HCT116 (cell line): ENCODE results near the gene PDE7B.

Experiments used
- ELF1 ChIP-seq: IDR thresholded peaks from 2 replicates; pipeline ENCODE4 v1.6.1; 2012; ENCODE audit warnings: low read depth, borderline replicate concordance
- EZH2 ChIP-seq: fragments of 200-600 bp; sonication (generic); IDR thresholded peaks from 2 replicates; pipeline ENCODE4 v1.6.1; 2017; ENCODE audit warnings: antibody characterized with exemption, mixed run types
- EZH2phosphoT487 ChIP-seq: fragments of 200-600 bp; IDR thresholded peaks from 2 replicates; pipeline ENCODE4 v1.6.1; 2018; ENCODE audit warnings: antibody characterized with exemption, borderline replicate concordance
- POLR2A ChIP-seq: IDR thresholded peaks from 2 replicates; pipeline ENCODE4 v1.7.0; 2011; ENCODE audit warnings: borderline replicate concordance; ENCODE audit not compliant: insufficient read depth, insufficient read length; ENCODE audit errors: extremely low read depth
- POLR2AphosphoS5 ChIP-seq: IDR thresholded peaks from 2 replicates; pipeline ENCODE4 v1.6.1; 2011; ENCODE audit warnings: mild to moderate bottlenecking, low read depth, low read length, moderate library complexity
- RAD21 ChIP-seq: IDR thresholded peaks from 2 replicates; pipeline ENCODE4 v1.6.1; 2012; ENCODE audit warnings: low read depth, mild to moderate bottlenecking
- SP1 ChIP-seq: IDR thresholded peaks from 2 replicates; pipeline ENCODE4 v1.6.1; 2012; ENCODE audit warnings: low read depth
- SRF ChIP-seq: IDR thresholded peaks from 2 replicates; pipeline ENCODE4 v1.6.1; 2012; ENCODE audit warnings: low read depth
- TCF7L2 ChIP-seq: IDR thresholded peaks from 2 replicates; pipeline ENCODE4 v1.7.0; 2011; ENCODE audit warnings: borderline replicate concordance, inconsistent platforms; ENCODE audit not compliant: insufficient read depth, insufficient read length; ENCODE audit errors: extremely low read depth
- ZFX ChIP-seq: fragments of 450-650 bp; IDR thresholded peaks from 2 replicates; pipeline ENCODE4 v1.6.1; 2017
- TF ChIP-seq, protein P1 (sequence below), 3 experiments: fragments of 200-600 bp in 1 of 3; sonication (generic) in 1 of 3; IDR thresholded peaks in 2 of 3; conservative IDR thresholded peaks in 1 of 3; 2 replicates each; pipeline ENCODE4 v1.5.1; 2012 to 2017; ENCODE audit warnings: low read depth in 2 of 3, low read length in 2 of 3, antibody characterized with exemption in 1 of 3, borderline replicate concordance in 1 of 3, control low read depth in 1 of 3, mild to moderate bottlenecking in 1 of 3, mixed read lengths in 1 of 3, mixed run types in 1 of 3, moderate library complexity in 1 of 3; ENCODE audit not compliant: insufficient read depth in 1 of 3
- TF ChIP-seq, protein P2 (sequence below): IDR thresholded peaks from 2 replicates; pipeline ENCODE4 v1.6.1; 2012
- TF ChIP-seq, protein P3 (sequence below): IDR thresholded peaks from 2 replicates; pipeline ENCODE4 v1.6.1; 2012
- TF ChIP-seq, protein P4 (sequence below): IDR thresholded peaks from 2 replicates; pipeline ENCODE4 v1.6.1; 2011; ENCODE audit warnings: mild to moderate bottlenecking, low read length, moderate library complexity; ENCODE audit not compliant: insufficient replicate concordance; ENCODE audit errors: extremely low read depth

DNA sequence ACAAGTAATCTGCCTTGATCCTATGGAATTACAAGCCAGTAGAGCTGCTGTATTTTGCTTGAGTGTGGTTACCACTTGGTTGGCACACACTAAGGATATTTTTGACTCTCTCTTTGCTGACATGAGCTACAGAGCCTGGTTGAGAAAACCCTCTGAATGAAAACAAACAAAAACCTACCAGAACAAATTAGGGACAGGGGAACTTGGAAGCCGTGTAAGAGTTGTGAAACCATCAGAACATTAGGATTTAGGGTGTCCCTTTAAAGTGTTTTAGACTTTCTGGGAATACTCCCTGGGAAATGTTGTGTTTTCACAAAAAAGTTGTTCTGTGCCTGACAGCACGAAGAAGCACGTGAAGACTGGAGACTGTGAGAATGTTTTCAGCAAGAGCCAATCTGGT, 20.5 kb upstream of the PDE7B start:
- TF ChIP-seq POLR2A: no peak
- TF ChIP-seq, protein P1, sequence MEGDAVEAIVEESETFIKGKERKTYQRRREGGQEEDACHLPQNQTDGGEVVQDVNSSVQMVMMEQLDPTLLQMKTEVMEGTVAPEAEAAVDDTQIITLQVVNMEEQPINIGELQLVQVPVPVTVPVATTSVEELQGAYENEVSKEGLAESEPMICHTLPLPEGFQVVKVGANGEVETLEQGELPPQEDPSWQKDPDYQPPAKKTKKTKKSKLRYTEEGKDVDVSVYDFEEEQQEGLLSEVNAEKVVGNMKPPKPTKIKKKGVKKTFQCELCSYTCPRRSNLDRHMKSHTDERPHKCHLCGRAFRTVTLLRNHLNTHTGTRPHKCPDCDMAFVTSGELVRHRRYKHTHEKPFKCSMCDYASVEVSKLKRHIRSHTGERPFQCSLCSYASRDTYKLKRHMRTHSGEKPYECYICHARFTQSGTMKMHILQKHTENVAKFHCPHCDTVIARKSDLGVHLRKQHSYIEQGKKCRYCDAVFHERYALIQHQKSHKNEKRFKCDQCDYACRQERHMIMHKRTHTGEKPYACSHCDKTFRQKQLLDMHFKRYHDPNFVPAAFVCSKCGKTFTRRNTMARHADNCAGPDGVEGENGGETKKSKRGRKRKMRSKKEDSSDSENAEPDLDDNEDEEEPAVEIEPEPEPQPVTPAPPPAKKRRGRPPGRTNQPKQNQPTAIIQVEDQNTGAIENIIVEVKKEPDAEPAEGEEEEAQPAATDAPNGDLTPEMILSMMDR (IDR thresholded peaks at IDR 0.05 in 2 of 3, conservative IDR thresholded peaks at IDR 0.05 in 1 of 3; ENCODE audit: borderline replicate concordance in 1 of 3, insufficient read depth in 1 of 3, low read depth in 2 of 3, low read length in 2 of 3): no peak
- no peak for TF ChIP-seq EZH2
- TF ChIP-seq, protein P2, sequence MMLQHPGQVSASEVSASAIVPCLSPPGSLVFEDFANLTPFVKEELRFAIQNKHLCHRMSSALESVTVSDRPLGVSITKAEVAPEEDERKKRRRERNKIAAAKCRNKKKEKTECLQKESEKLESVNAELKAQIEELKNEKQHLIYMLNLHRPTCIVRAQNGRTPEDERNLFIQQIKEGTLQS: no peak
- TF ChIP-seq SP1: no peak
- no peak for TF ChIP-seq ZFX
- TF ChIP-seq POLR2AphosphoS5: no peak
- no peak for TF ChIP-seq TCF7L2
- TF ChIP-seq, protein P3, sequence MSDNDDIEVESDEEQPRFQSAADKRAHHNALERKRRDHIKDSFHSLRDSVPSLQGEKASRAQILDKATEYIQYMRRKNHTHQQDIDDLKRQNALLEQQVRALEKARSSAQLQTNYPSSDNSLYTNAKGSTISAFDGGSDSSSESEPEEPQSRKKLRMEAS: no peak
- no peak for TF ChIP-seq SRF
- TF ChIP-seq ELF1: no peak
- TF ChIP-seq RAD21: no peak
- TF ChIP-seq, protein P4, sequence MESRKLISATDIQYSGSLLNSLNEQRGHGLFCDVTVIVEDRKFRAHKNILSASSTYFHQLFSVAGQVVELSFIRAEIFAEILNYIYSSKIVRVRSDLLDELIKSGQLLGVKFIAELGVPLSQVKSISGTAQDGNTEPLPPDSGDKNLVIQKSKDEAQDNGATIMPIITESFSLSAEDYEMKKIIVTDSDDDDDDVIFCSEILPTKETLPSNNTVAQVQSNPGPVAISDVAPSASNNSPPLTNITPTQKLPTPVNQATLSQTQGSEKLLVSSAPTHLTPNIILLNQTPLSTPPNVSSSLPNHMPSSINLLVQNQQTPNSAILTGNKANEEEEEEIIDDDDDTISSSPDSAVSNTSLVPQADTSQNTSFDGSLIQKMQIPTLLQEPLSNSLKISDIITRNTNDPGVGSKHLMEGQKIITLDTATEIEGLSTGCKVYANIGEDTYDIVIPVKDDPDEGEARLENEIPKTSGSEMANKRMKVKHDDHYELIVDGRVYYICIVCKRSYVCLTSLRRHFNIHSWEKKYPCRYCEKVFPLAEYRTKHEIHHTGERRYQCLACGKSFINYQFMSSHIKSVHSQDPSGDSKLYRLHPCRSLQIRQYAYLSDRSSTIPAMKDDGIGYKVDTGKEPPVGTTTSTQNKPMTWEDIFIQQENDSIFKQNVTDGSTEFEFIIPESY: no peak
- no peak for TF ChIP-seq EZH2phosphoT487
